HG02852 (cell line): ENCODE data around the gene DLX2.
"Not testable (repeated sequence)": the region's sequence is repeated elsewhere in the genome, so short reads cannot be mapped to it uniquely, and the experiment has no call there.

ENCODE experiments used
- ATAC-seq: cut with Tn5 transposase; IDR thresholded peaks from one replicate; pipeline ENCODE4 v1.9.1; 2021; ENCODE audit warnings: mild to moderate bottlenecking, moderate library complexity; ENCODE audit not compliant: unreplicated experiment

The DLX2 gene

DNA sequence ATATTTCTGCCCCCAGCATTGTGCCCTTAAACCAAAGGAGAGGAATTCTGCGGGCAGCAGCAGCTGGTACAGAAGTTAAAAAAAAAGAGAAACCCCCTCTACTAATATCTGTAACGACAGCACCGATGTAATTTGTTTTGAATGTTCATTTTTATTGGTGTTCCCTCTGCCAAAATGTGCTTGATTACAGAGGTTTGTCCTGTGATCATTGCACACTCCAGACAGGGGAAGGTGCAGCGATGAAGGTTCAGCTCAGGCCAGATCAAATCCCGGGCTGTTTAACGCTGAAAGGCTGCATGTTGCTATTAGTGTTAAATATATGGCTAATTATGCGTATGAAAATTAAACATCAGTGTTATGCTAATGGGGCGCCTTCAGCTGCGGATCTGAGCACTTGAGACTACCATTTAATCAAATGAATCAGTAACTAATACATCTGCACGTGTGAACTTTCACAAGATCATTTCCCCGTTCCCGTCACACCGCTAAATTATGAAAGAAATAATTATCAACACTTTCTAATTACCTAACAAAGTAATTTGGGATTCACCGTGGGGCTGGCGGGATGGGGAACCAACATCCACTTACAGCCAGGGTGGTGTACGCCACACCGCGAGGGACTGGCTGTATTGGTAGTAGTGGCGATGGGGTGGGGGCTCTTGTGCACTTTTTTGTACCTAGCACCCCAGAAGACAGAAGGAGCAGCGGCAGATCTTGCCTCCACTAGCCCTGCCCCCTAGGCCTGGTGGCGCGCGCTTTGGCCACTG, 18.9 kb downstream of the DLX2 start:
- no peak for ATAC-seq

DNA sequence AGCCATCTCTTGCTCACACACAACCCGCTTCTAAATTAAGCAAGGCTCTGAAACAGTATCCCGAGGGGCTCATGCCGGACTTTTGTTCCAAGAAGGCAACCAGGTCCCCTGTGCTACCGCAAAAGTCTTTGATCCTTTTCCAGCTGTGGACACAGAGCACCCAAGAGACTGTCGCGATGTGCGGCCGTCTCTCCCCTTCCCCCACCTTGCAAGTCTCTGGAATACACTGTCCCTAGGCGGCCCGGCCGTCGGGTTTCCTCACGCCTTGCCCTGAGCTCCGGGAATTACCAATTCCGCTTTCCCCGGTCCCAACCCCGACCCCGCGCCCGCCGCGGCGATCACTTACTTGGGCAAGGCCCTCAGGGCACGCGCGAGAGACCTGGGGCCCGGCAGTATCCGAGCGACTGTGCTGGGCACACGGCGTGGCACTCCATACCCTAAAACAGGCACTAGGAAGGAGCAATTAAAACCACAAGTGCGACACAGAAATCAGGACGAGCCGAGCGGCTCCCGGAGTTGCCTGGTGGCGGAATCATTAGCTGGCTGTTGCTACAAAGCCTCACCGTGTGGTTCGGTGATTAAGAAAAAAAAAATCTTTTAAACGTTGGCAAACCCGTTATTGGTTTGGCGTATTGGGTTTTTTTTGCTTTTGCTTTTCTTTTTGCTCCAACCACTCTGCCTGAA, 19.6 kb downstream of the DLX2 start:
- no peak for ATAC-seq

DNA sequence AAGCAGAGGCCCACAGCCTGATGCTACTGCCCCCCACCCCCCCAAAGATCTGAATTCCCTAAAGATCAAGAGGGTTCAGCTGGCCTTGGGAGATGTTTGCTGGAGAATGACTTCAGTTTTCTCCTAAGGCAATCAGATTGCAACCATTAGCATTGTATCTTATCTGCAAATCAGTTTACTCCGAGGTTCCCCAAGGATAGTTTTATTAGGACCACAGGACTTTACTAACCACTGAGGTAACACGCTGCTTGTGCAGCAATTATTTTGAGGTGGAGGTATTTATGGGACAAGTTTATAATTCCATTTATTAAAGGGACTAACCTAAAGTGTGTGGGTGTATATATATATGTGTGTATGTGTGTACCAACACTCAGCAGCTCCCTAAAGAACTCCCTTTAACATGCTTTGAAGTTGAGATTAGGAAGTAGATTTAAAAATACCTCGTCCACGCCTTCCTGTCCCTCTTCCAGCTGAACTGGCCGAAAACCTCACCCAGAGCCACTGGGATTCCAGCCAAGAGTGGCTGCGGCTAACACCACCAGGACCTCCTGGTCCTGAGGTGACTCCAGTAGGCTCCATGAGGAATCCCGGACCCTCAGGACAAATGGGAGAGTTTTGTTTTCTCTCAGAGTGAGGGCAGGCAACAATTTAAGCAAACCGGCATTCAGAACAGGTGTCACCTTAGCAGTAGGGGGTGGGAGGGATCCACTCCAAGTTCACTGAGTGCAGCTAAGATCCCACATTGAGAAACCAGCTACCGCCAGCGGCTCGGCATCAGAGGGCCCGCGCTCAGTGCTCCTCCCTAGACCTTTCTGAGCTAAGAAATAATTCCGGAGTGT, 20.4 kb downstream of the DLX2 start:
- ATAC-seq = no peak

DNA sequence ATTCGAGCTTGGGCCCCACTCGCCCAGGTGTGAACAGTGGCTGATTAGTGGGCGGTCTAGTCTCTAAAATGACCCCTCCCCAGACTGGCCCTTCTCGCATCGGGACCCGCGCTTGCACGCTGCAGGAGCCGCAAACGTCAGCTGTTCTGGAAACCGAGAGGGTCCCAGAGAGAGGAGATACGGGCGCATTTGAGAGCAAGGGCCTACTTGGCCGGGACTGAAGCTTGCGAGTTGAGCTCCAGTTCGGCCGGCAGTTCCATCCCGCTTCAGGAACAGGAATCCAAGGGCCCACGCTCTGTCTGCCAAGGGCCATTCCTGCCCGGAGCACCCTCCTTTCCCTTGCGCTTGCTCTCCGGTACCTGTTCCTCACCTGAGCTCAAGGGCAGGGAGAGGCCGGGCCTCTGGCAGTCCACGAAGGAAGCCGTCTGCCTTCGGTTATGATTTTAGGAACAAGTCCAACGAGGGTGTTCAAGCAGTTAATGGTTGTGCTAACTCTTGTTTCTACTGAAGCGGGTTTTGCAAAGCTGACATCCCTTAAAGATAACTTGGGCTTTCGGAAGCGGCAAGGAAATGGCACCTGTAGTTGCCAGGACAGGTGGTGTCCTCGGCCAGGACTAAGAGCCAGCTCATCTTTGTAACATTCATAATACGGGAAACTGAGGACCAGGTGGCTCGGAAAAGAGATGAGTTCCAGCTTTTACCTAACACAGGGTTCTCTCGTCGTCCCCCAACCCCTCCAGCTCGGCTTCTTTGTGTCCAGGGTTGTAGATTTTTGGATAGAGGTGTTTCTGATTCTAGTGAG, 21.3 kb downstream of the DLX2 start:
- ATAC-seq = no peak

DNA sequence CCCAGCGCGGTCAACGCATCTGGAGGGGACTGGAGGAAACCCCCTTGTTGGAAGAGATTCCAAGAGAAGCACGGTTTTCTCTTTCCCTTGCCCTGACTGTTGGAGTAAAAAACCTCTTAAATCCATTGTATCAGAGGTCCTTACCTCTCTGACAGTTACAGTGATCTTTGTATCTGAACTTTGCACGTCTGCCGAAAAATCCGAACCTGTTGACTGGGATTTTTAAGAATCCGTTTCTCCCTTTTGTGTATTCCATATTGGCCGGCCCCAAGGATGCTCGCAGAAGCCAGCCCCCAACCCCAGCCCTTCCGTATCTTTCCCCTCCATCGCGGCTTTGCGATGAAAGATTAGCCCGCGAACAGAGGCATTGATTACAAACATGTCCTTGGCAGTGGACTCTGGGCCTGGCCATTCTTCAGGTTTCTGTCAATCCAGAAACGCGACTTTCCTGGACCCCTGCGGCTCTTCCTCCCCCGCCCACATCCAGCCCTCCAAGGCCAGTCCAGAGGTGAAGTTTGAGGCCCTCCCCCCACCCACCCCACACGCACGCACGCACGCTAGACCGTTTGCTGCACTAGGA, 22.0 kb downstream of the DLX2 start:
- ATAC-seq = no peak

DNA sequence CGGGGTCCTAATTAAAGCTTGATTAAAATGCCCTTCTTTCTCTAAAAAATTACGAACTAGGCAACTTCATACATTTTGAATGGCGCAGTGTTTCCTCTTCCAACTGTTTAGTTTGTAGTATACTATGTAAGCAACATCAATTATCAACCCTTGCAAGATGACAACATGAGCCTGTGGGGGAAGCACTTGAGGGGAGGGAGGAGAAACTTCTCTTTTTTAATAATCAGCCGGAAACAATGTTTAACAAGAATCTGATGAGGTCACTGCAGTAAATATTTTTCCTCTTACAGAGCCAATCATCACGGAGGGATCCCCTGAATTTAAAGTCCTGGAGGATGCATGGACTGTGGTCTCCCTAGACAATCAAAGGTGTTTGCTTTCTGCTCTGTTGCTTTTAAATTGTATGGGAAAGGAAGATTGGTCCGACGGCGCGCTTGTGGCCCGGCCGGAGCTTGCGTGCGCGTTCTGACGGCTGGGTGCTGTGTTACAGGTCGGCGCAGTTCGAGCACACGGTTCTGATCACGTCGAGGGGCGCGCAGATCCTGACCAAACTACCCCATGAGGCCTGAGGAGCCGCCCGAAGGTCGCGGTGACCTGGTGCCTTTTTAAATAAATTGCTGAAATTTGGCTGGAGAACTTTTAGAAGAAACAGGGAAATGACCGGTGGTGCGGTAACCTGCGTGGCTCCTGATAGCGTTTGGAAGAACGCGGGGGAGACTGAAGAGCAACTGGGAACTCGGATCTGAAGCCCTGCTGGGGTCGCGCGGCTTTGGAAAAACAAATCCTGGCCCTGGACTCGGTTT, 22.7 kb downstream of the DLX2 start:
- ATAC-seq = no peak

DNA sequence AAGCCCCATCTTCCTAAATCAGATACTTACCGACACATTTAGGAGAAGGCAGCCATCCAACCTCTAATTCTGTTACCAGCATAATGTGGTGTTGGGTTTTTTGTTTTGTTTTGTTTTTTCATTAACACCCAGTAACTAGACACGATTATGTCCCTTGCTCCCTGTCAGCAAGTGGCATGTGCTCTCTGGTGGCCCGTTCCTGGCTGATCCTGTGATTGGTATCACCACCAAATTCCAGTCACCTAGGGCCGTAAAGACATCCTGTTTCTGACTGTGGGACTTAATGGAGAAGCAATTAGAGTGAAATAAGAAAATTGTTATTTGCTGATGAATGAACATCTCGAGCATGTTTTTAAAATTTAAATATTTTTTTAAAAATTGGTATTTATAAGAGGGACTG, 23.3 kb downstream of the DLX2 start:
- no peak for ATAC-seq

DNA sequence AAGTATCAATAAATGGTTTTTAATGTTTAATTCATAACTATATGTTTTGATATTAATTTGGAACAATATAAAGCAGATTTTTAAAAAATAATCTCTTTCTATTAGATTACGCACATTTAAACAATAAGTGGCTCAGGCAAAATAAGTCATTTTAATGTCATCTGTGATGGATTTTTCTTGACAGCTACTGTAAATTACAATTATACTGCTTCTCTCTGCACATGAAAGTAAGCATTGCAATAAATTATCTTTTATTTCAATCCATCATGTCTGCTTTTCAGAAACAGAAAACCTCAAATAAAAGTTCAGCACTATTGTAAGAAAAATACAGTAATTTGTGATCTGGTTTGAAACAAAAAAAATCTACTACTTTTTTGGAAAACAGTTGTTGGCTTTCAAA, 28.4 kb downstream of the DLX2 start:
- ATAC-seq = no peak

DNA sequence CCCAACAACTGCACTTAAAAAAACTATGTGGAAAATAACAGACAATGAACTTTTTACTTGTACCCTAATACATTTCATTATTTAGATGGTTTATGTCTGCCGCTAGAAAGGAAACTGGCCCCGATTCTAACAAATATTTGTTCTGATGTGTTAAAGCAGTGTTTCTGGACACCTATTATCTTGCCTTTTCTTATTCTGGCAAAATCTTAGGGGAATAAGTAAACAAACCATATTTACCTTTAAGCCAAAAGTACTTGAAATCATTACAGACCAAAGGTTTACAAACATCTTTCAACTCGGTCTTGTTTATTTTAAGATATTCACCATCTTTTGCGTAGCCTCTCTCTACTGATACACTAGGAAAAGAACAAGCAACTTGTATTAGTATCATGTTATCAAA, 29.2 kb downstream of the DLX2 start:
- ATAC-seq = no peak

DNA sequence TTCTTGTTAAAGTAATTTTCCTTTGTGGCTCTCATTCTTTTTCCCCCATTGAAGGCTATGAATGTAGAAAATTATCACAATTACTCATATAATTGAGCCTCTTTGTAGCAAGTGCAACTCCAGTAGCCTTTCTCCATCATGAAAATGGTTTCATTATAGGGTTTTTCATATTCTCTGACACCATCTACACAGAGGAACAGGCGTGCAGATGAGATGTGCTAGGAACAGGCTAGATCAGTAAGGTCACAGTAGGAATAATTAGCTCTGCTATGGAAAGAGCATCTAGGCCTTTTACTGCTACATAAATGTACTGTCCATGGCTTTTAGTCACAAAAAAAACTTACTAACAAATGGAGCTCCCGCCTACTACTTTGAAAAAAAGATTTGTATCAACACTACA, 30.0 kb downstream of the DLX2 start:
- no peak for ATAC-seq

DNA sequence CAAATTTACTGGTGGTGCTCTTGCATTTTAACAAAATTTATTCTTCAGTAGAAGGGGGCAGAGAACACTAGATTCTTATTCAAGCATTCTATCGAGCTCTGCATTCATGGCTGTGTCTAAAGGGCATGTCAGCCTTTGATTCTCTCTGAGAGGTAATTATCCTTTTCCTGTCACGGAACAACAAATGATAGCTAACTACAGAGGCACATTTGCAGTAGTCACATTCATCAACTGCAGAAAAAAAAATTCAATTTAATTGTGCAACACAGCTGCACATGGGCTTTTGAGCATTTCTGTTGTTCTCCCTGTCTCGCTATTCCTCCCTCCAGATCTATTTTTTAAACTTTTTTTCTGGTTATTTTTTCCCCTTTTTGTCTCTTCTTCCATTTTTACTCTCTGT, 30.4 kb downstream of the DLX2 start:
- ATAC-seq = no peak

DNA sequence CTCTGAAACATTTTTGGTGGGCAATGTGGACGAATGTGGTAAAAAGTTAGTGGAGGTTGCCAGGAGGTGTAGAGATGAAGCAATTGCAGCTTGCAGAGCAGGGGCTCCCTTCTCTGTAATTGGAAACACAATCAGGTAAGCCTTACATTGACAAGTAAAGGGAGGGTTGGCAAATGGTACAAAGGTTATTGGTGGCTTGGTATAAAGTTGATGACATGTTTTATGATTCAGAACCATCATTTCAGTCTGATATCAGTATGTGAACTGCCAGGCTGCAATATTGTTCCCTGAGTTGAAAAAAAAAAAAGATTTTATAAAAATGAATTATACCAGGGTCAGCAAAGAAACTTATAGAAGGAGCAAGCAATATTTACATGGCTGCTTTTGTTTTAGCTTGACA, 31.8 kb downstream of the DLX2 start:
- ATAC-seq = no peak

DNA sequence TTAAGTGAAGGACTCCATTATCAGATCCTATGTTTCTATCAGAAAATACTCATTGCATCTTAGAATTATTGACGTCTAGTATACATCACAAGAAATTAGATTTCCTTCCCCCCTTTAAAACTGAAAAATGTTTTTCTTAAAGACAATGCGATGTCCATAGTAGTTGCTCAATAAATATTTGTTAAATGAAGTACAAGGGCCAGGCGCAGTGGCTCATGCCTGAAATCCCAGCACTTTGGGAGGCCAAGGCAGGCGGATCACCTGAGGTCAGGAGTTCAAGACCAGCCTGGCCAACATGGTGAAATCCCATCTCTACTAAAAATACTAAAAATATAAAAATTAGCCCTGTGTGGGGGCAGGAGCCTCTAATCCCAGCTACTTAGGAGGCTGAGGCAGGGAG, 34.8 kb downstream of the DLX2 start:
- ATAC-seq = not testable (repeated sequence)

DNA sequence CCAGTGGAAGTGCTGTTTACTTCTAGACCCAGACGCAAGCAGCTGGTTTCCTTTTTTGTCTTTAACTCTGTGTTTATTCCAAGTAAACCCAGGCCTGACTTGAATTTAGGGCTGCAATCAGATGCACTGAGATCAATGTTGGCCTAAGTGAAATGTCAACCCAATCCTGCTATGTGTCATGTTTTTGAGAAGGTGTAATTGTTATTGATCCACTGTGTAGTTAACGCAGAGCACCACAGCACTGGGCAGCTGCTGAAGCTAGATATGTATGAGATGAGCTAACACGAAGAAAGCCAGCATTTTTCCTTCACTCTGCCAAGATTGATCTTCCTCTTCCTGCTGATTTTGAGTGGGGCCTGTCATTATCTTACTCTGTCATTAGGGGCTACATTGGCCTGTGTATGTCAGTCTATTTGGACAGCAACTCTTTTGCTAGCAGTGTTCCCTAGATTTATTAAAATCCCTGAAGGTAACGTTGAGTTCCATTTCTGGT, 36.3 kb downstream of the DLX2 start:
- ATAC-seq = no peak

DNA sequence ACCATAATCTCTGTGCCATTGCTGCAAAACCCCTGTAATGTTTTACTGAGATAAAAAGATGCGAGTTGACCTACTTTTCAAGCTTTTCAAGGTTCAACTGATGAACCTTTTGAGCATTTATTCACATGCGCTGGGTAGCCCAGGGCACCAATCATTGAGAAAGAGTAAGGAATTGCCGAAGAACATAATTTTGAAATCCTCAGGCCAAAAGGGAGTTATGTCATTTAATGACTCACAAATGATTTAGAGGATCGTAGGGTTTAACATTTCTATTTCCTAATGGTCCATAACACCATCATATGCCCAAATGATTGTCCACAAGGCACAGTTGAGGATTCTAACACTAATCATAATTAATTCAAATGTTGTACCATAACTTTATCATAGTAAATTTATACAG, 37.6 kb downstream of the DLX2 start:
- ATAC-seq = no peak

DNA sequence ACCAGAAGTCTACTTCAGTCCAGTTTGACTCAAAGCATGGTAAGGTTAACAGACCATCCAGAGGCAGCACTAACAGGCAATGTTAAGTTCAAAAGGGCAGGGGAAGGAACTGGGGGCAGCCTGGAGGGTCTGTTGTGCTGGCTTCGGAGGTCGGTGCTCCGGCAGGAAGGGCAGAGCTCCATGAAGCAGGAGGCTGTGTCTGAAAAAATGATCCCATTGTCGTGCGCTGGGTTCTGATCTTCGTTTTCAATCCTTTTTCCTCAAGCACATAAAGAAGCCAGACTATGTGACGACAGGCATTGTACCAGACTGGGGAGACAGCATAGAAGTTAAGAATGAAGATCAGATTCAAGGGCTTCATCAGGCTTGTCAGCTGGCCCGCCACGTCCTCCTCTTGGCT, 39.3 kb downstream of the DLX2 start:
- ATAC-seq = no peak

DNA sequence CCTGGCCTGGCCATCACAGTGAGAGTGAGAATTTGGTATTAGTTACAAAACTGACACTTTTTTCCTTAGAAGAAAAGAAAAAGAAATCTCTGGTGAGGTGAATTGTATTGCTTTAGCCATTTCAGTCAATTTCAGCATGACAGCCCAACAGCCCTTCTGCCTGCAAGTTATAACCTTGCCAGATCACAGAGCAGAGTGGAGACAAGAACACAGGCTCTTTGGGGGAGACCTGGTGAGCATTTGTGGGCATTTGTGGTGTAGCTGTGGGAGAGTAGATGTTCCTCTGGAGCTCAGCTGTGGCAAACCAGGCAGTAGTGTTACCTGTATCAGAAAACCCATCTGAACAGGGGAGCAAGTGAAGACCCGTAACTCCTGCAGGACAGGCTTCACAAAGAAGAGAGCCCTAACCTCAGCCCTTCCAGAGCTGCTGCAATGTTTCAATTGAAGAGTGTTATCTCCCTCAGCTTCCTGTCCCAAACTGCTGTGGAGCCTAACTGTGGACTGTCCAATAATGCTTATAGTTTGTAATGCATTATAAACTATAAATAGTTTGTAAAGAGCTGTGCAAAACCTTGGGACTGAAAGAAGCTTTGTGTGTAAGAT, 40.2 kb downstream of the DLX2 start:
- ATAC-seq = no peak

DNA sequence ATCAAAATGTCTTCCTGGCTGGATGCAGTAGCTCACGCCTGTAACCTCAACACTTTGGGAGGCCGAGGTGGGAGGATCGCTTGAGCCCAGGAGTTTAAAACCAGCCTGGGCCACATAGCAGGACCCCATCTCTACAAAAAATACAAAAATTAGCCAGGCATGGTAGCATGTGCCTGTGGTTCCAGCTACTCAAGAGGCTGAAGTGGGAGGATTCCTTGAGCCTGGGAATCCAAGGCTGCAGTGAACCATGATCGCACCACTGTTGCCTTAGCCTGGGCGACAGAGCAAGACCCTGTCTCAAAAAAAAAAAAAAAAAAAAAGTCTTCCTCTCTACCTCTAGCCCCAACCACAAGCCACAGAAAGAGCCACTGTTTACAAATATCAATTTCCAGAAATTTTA, 42.6 kb downstream of the DLX2 start:
- ATAC-seq = not testable (repeated sequence)

DNA sequence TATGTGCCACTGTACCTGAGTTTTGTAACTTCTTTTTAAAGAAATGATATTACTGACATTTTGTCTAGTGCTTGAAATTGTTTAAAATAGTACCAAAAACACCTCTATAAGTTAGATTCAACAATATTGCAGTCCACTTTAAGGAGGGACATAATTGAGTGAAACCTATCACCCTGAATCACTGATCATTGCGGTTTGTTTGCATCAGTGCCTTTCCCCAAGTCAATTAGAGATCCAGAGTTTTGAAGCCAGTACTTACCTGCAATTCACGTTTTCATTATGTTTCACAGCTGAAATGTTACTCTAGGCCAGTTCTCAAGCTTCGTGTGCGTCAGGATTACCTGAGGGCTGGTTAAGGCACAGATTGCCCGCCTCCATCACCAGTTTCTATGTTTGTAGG, 44.0 kb downstream of the DLX2 start:
- no peak for ATAC-seq
